Loucy (cell line): ENCODE results near the gene SETBP1.

Experiments
- H2AFZ ChIP-seq: fragments of 200-600 bp; sonication (generic); 2 replicates; pipeline ENCODE4 v1.6.0; 2016; ENCODE audit warnings: antibody characterized with exemption, mild to moderate bottlenecking, low read length, moderate library complexity
- H3F3A ChIP-seq: fragments of 200-600 bp; 2 replicates; pipeline ENCODE4 v1.6.0; 2016; ENCODE audit warnings: antibody characterized with exemption, low read depth, mild to moderate bottlenecking
- H3K27me3 ChIP-seq: fragments of 200-600 bp; sonication (generic); 2 replicates; pipeline ENCODE4 v1.6.1; 2014; ENCODE audit warnings: low read length, mild to moderate bottlenecking; ENCODE audit not compliant: insufficient read depth, poor library complexity, severe bottlenecking
- H3K36me3 ChIP-seq: fragments of 200-600 bp; sonication (generic); 2 replicates; pipeline ENCODE4 v1.6.1; 2016; ENCODE audit warnings: low read length; ENCODE audit not compliant: insufficient read depth
- H3K4me1 ChIP-seq: fragments of 200-600 bp; sonication (generic); 2 replicates; pipeline ENCODE4 v1.5.1; 2014; ENCODE audit warnings: low read length, mild to moderate bottlenecking; ENCODE audit not compliant: insufficient read depth, poor library complexity, severe bottlenecking
- H3K4me2 ChIP-seq: fragments of 200-600 bp; sonication (generic); 2 replicates; pipeline ENCODE4 v1.6.0; 2014; ENCODE audit warnings: antibody characterized with exemption, low read length, low read depth, mild to moderate bottlenecking; ENCODE audit not compliant: poor library complexity, severe bottlenecking
- H3K4me3 ChIP-seq: fragments of 200-600 bp; sonication (generic); 2 replicates; pipeline ENCODE4 v1.5.1; 2014; ENCODE audit warnings: low read length, mild to moderate bottlenecking, mixed read lengths; ENCODE audit not compliant: poor library complexity, severe bottlenecking
- H3K79me2 ChIP-seq: fragments of 200-600 bp; sonication (generic); 2 replicates; pipeline ENCODE4 v1.6.1; 2014; ENCODE audit warnings: low read length; ENCODE audit not compliant: insufficient read depth
- H3K9ac ChIP-seq: fragments of 200-600 bp; sonication (generic); 2 replicates; pipeline ENCODE4 v1.6.0; 2014; ENCODE audit warnings: mild to moderate bottlenecking, low read depth, low read length, moderate library complexity; ENCODE audit not compliant: poor library complexity, severe bottlenecking
- H3K9me2 ChIP-seq: fragments of 200-600 bp; sonication (generic); replicated peaks from 2 replicates; pipeline ENCODE4 v1.6.1; 2016; ENCODE audit warnings: low read depth, low read length, mixed read lengths
- H3K9me3 ChIP-seq: fragments of 200-600 bp; sonication (generic); 2 replicates; pipeline ENCODE4 v1.6.1; 2014; ENCODE audit warnings: mild to moderate bottlenecking, antibody characterized with exemption, low read length, low read depth; ENCODE audit not compliant: insufficient read depth
- H4K20me1 ChIP-seq: fragments of 200-600 bp; sonication (generic); 2 replicates; pipeline ENCODE4 v1.6.0; 2014; ENCODE audit warnings: antibody characterized with exemption, low read length, mild to moderate bottlenecking; ENCODE audit not compliant: insufficient read depth, poor library complexity, severe bottlenecking
- CTCF ChIP-seq: fragments of 200-600 bp; sonication (generic); conservative IDR thresholded peaks from 2 replicates; pipeline ENCODE4 v1.5.1; 2014; ENCODE audit warnings: mild to moderate bottlenecking, antibody characterized with exemption, low read length
- EZH2phosphoT487 ChIP-seq: fragments of 200-600 bp; IDR thresholded peaks from 2 replicates; pipeline ENCODE4 v1.6.1; 2018; ENCODE audit warnings: antibody characterized with exemption, mild to moderate bottlenecking, moderate library complexity, borderline replicate concordance

SETBP1 gene

GRCh38 chr18:44723411-44723810 lies 42.7 kb downstream of the SETBP1 start:
- TF ChIP-seq CTCF (no peak), EZH2phosphoT487 (no peak)
- H3K27me3 ChIP-seq, result no peaks in the 10 kb centered on the region
- no peak overlapping the region for H3K4me3 ChIP-seq
- H3K4me2 ChIP-seq, result no peak overlapping the region
- H3K9me2 ChIP-seq, result no peaks in the 10 kb centered on the region
- peaks cover 53% of the 10 kb centered on the region for H3K4me1 ChIP-seq
- H4K20me1 ChIP-seq, result peaks cover 42% of the 10 kb centered on the region
- no peaks in the 10 kb centered on the region for H3K9me3 ChIP-seq
- H3K36me3 ChIP-seq, result peaks cover 22% of the 10 kb centered on the region; the same call in 1 of the 2 replicates
- H3K79me2 ChIP-seq, result peaks cover 66% of the 10 kb centered on the region
- H2AFZ ChIP-seq, result no peak overlapping the region
- H3K9ac ChIP-seq, result no peak overlapping the region
- no peaks in the 10 kb centered on the region for H3F3A ChIP-seq

- Histone ChIP-seq H3K27me3 (no peaks in the 10 kb centered on the region), H3K79me2 (peaks cover 74% of the 10 kb centered on the region), H2AFZ (no peak overlapping the region), H4K20me1 (peaks cover 50% of the 10 kb centered on the region), H3K4me3 (no peak overlapping the region), H3K4me2 (no peak overlapping the region), H3F3A (peaks cover 4% of the 10 kb centered on the region), H3K9me2 (no peaks in the 10 kb centered on the region), H3K36me3 (peaks cover 13% of the 10 kb centered on the region; the same call in 1 of the 2 replicates), H3K9me3 (no peaks in the 10 kb centered on the region), H3K9ac (no peak overlapping the region), H3K4me1 (peaks cover 62% of the 10 kb centered on the region)
- TF ChIP-seq EZH2phosphoT487 (no peak), CTCF (no peak)
These were observed 43.6 kb downstream of the SETBP1 start for GRCh38 chr18:44724105-44724778.

DNA sequence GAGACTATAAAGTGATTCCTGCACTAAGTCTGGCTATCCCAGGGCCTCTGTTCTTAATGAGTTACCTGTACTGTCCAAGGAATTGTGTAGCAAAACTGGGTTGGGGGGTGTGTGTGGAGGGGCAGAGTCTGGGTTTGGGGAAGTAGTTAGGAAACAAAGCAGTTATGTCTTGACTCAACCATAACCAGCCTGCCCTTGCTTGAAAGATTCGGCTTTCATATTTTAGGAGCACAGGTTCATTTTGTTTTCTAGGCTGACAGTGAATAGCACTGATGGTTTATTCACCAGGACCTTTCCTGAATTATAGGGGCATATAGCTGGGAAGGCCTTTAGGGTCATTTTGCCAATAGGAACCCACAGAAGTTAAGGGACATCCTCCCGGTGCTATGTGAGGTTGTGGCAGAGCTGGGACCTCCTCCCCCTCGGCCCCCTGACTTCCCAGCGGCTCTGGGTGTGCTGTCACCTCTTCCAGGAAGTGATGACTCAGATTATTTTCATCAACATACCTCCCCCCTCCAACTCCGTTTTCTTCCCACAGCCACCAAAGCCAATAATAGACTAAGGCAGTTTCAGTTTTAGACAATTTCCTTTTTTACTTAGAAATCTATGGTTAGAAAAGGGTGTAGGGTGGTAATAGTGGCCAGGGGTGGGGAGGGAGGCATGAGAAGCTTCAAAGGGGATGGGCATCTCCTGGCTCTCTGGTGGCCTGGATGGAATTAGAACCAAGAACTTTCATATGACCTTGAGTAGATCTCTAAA lies 44.8 kb downstream of the SETBP1 start:
- H3K9me2 ChIP-seq, result no peaks in the 10 kb centered on the region
- TF ChIP-seq EZH2phosphoT487 (no peak), CTCF (no peak)
- peaks cover 74% of the 10 kb centered on the region for H3K4me1 ChIP-seq
- H3K36me3 ChIP-seq, result peaks cover under 1% of the 10 kb centered on the region; the same call in 1 of the 2 replicates
- H3K9ac ChIP-seq, result peak overlapping the region; percentile 3
- H4K20me1 ChIP-seq, result peaks cover 60% of the 10 kb centered on the region
- H3K4me3 ChIP-seq, result peak overlapping the region; percentile 52
- no peaks in the 10 kb centered on the region for H3K27me3 ChIP-seq
- H2AFZ ChIP-seq, result no peak overlapping the region
- H3K79me2 ChIP-seq, result peaks cover 72% of the 10 kb centered on the region
- no peaks in the 10 kb centered on the region for H3K9me3 ChIP-seq
- H3K4me2 ChIP-seq, result peak overlapping the region; percentile 74
- peaks cover 13% of the 10 kb centered on the region for H3F3A ChIP-seq
